Tibial artery (tissue), 4 donors: Measurements from ENCODE around the gene LPP.

Experiments used
- DNase-seq, 2 donors: peaks; one replicate each; pipeline ENCODE4 v3.0.0-alpha.2; 2019
- H3K27ac ChIP-seq, 2 donors: fragments of 200-600 bp; sonication (generic) in 1 of 2; 1 replicate in 1 of 2; 2 replicates in 1 of 2; pipeline ENCODE4 v1.5.1; 2018 to 2019; ENCODE audit warnings: mild to moderate bottlenecking in 1 of 2
- H3K27me3 ChIP-seq, 2 donors: fragments of 200-600 bp; sonication (generic) in 1 of 2; one replicate each; pipeline versions ENCODE4 v1.5.1 to v1.6.0; 2016 to 2019
- H3K36me3 ChIP-seq, 3 donors: fragments of 200-600 bp; sonication (generic) in 2 of 3; one replicate each; pipeline ENCODE4 v1.5.1; 2016 to 2019; ENCODE audit warnings: mild to moderate bottlenecking in 2 of 3
- H3K4me1 ChIP-seq, 4 donors: fragments of 200-600 bp; sonication (generic) in 2 of 4; 1 replicate in 3 of 4; 2 replicates in 1 of 4; pipeline ENCODE4 v1.5.1; 2016 to 2019
- H3K4me3 ChIP-seq, 2 donors: fragments of 200-600 bp; sonication (generic) in 1 of 2; 1 replicate in 1 of 2; 2 replicates in 1 of 2; pipeline ENCODE4 v1.5.1; 2018 to 2019; ENCODE audit warnings: mild to moderate bottlenecking in 2 of 2
- H3K9me3 ChIP-seq, 3 donors: fragments of 200-600 bp; sonication (generic) in 1 of 3; one replicate each; pipeline ENCODE4 v1.5.1; 2016 to 2019
- intact Hi-C: fragments of 100-400 bp; cut with DNase I; formaldehyde crosslinking; loops from one replicate; pipeline ENCODE4 v1.15.0; 2023; ENCODE audit warnings: low total_unique reads
- TF ChIP-seq, protein P1 (sequence below), 2 experiments: fragments of 200-600 bp in 1 of 2; fragments of 450-650 bp in 1 of 2; IDR thresholded peaks; one replicate each; pipeline ENCODE4 v1.5.1; 2017 to 2019; ENCODE audit warnings: antibody characterized with exemption in 2 of 2, mild to moderate bottlenecking in 1 of 2, moderate library complexity in 1 of 2

LPP gene

DNA sequence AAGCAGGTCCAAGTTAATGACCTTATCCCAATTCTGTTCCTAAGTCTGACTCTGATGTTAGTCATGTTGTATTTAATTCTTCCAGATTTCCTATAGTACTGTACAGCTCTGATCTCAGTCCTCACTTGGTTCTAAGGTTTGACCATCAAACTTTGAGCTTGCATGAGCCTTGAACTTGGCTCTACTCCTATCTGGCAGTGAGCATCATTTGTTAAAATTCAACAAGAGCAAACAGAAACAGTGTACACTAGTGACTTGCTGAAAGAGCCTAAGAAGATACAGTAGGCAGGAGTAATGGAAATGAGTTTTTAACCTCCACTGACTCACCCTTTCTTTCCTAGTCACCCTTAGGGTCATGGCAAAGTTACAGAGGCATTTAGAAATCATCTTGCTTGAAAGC is 566.7 kb downstream of the LPP start:
- no peaks in the 10 kb centered on the region for H3K27me3 ChIP-seq
- H3K4me3 ChIP-seq, result no peak overlapping the region
- H3K36me3 ChIP-seq, result no peaks in the 10 kb centered on the region
- no peaks in the 10 kb centered on the region for H3K9me3 ChIP-seq
- H3K4me1 ChIP-seq, result peaks cover 0 to 63% (median 5%) of the 10 kb centered on the region in 4 donors
- intact Hi-C loops, result no loop called here
- TF ChIP-seq, protein P1, sequence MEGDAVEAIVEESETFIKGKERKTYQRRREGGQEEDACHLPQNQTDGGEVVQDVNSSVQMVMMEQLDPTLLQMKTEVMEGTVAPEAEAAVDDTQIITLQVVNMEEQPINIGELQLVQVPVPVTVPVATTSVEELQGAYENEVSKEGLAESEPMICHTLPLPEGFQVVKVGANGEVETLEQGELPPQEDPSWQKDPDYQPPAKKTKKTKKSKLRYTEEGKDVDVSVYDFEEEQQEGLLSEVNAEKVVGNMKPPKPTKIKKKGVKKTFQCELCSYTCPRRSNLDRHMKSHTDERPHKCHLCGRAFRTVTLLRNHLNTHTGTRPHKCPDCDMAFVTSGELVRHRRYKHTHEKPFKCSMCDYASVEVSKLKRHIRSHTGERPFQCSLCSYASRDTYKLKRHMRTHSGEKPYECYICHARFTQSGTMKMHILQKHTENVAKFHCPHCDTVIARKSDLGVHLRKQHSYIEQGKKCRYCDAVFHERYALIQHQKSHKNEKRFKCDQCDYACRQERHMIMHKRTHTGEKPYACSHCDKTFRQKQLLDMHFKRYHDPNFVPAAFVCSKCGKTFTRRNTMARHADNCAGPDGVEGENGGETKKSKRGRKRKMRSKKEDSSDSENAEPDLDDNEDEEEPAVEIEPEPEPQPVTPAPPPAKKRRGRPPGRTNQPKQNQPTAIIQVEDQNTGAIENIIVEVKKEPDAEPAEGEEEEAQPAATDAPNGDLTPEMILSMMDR (IDR thresholded peaks at IDR 0.05), result no peak
- DNase-seq, result no peak
- no peak overlapping the region for H3K27ac ChIP-seq

DNA sequence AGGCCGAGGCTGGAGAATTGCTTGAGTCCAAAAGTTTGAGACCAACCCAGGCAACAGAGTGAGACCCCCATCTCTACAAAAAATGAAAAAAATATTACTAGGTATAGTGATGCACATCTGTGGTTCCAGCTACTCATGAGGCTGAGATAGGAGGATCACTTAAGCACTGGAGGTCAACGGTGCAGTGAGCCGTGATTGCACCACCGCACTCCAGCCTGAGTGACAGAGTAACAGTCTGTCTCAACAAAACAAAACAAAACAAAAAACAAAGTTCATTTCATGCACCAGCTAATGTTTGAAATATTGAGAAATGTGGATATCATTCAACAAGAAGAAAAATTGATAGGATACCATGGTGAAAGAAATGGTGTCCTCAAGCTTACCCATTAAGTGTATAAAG is 567.4 kb downstream of the LPP start:
- no peak for DNase-seq
- peaks cover 0 to 63% (median 6%) of the 10 kb centered on the region in 4 donors for H3K4me1 ChIP-seq
- intact Hi-C loops, result no loop called here
- no peak overlapping the region for H3K27ac ChIP-seq
- no peaks in the 10 kb centered on the region for H3K27me3 ChIP-seq
- TF ChIP-seq, protein P1 (IDR thresholded peaks at IDR 0.05), result no peak
- no peak overlapping the region for H3K4me3 ChIP-seq
- no peaks in the 10 kb centered on the region for H3K36me3 ChIP-seq
- H3K9me3 ChIP-seq, result no peaks in the 10 kb centered on the region

DNA sequence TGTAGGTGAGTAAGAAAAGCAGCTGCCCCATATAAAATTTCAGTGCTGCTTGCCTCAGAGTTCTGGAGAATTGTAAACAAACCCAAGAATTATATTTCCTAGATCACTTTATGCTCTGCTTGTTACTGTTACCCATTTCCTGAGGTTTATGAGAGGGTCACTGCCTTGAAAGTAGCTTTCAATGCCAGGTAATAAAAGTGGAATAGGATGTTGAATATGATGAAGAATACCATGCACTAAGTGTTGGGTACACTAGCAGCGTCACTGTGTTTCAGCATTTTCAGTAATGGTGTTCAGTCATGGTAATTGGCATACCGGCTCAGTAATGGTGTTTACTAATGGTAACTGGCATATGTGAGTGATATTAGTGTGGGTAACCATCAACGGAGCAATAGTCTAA is 568.0 kb downstream of the LPP start:
- H3K4me3 ChIP-seq, result no peak overlapping the region
- intact Hi-C loops, result no loop called here
- no peaks in the 10 kb centered on the region for H3K36me3 ChIP-seq
- H3K4me1 ChIP-seq, result peaks cover 0 to 64% (median 8%) of the 10 kb centered on the region in 4 donors
- TF ChIP-seq, protein P1 (IDR thresholded peaks at IDR 0.05), result no peak
- no peaks in the 10 kb centered on the region for H3K9me3 ChIP-seq
- DNase-seq, result no peak
- H3K27ac ChIP-seq, result no peak overlapping the region
- no peaks in the 10 kb centered on the region for H3K27me3 ChIP-seq

DNA sequence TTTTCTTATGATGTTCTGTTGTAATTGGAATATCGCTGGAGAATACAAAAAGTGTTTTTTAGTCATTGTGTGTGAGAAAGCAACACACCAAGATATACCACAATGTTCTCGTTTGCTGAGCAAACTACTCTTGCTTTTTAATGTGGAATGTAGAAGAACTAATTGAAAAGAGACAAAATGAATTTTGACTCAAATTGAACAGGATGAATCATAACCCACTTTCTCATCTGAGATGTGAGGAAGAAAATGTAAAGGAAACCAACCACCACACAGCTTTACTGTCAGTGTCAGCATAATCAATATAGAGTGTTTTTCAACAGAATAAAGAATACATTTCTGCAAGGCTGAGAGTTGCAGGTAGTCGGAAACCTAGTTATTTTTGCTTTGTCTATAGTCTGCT is 569.0 kb downstream of the LPP start:
- H3K36me3 ChIP-seq, result no peaks in the 10 kb centered on the region
- H3K27me3 ChIP-seq, result no peaks in the 10 kb centered on the region
- intact Hi-C loops, result no loop called here
- no peak overlapping the region for H3K4me3 ChIP-seq
- no peaks in the 10 kb centered on the region for H3K9me3 ChIP-seq
- peaks cover 0 to 61% (median 7%) of the 10 kb centered on the region in 4 donors for H3K4me1 ChIP-seq
- TF ChIP-seq, protein P1 (IDR thresholded peaks at IDR 0.05), result no peak
- H3K27ac ChIP-seq, result no peak overlapping the region
- no peak for DNase-seq

DNA sequence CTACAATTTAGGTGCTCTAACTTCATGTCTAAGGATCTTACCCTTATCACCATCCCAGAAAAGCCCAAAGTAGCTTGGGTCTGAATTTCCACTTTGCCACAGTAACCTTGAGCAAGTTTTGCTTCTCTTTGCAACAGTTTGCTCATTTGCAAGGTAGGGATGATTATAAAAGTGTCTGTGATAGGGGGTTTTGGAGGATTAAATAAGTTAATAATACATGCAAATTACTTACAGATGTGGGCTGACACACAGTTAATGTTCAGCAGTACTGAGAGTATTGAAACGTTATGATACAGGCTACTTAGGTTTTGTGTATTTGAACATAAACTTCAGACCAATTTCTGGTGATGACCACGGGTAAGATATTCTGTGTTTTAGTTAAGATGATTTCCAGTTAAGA is 573.1 kb downstream of the LPP start:
- Histone ChIP-seq H3K4me1 (peaks cover 0 to 54% (median 6%) of the 10 kb centered on the region in 4 donors), H3K27me3 (no peaks in the 10 kb centered on the region)
- intact Hi-C loops, result no loop called here

More for the DNA sequence above, 573.1 kb downstream of the LPP start:
- TF ChIP-seq, protein P1 (IDR thresholded peaks at IDR 0.05), result no peak
- no peak for DNase-seq
- Histone ChIP-seq H3K9me3 (no peaks in the 10 kb centered on the region), H3K27ac (no peak overlapping the region), H3K36me3 (peaks cover 0 to 5% (median 0%) of the 10 kb centered on the region in 3 donors), H3K4me3 (no peak overlapping the region)
